Ectodermal cell (in vitro differentiated cells): ENCODE data around the gene SH3BP5.

ENCODE experiments used
- H3K27ac ChIP-seq: 2 replicates; pipeline ENCODE4 v1.7.0; 2013; ENCODE audit warnings: mild to moderate bottlenecking, low read depth, low read length; ENCODE audit not compliant: insufficient read depth, poor library complexity, severe bottlenecking
- H3K27me3 ChIP-seq: 2 replicates; pipeline ENCODE4 v1.7.0; 2013; ENCODE audit warnings: mild to moderate bottlenecking, low read length; ENCODE audit not compliant: insufficient read depth, control insufficient read depth, poor library complexity, severe bottlenecking
- H3K36me3 ChIP-seq: one replicate; pipeline ENCODE4 v1.7.0; 2013; ENCODE audit warnings: low read length; ENCODE audit not compliant: control insufficient read depth, insufficient read depth
- H3K4me1 ChIP-seq: one replicate; pipeline ENCODE4 v1.7.0; 2013; ENCODE audit warnings: low read length; ENCODE audit not compliant: control insufficient read depth, insufficient read depth
- H3K4me3 ChIP-seq: 2 replicates; pipeline ENCODE4 v1.7.0; 2013; ENCODE audit warnings: low read depth, low read length, control low read depth; ENCODE audit not compliant: insufficient read depth
- H3K9me3 ChIP-seq: 2 replicates; pipeline ENCODE4 v1.7.0; 2013; ENCODE audit warnings: mild to moderate bottlenecking, low read length, moderate library complexity; ENCODE audit not compliant: control insufficient read depth
- whole genome bisulfite sequencing, 2 experiments: methylation state at CpG; one replicate each; pipeline ENCODE4 v1.1.7; 2013; ENCODE audit warnings: missing lambda C conversion rate in 2 of 2; 5-methylcytosine and 5-hydroxymethylcytosine counted together

The SH3BP5 gene

DNA sequence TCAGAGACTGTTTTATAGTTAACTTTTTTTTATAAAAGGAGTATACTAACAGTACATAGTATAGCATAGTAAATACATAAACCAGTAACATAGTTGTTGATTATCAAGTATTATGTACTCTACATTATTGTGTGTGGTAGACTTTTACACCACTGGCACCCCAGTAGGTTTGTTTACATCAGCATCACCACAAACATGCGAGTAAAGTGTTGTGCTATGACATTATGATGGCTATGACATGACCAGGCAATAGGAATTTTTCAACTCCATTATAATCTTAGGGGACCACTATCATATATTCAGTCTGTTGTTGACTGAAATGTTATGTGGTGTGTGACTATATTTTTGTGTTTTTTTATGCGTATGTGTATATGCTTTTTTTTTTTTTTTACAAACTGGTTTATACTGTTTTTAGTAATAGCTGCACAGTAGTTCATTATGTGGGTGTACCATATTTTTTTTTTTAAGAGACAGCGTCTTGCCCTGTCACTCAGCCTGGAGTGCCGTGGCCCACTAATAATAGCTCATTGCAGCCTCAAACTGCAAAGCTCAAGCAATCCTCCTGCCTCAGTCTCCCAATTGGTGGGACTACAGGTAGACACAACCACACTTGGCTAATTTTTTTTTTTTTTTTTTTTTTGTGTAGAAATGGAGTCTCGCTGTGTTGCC is 124.4 kb downstream of the SH3BP5 start:
- H3K9me3 ChIP-seq, result no peaks in the 10 kb centered on the region
- 93 to 96% methylated on average over 4 of the region's 5 CpGs for WGBS, 2 experiments
- no peaks in the 10 kb centered on the region for H3K27me3 ChIP-seq
- H3K4me1 ChIP-seq, result no peaks in the 10 kb centered on the region
- H3K27ac ChIP-seq, result no peak overlapping the region
- H3K36me3 ChIP-seq, result no peaks in the 10 kb centered on the region
- no peak overlapping the region for H3K4me3 ChIP-seq

DNA sequence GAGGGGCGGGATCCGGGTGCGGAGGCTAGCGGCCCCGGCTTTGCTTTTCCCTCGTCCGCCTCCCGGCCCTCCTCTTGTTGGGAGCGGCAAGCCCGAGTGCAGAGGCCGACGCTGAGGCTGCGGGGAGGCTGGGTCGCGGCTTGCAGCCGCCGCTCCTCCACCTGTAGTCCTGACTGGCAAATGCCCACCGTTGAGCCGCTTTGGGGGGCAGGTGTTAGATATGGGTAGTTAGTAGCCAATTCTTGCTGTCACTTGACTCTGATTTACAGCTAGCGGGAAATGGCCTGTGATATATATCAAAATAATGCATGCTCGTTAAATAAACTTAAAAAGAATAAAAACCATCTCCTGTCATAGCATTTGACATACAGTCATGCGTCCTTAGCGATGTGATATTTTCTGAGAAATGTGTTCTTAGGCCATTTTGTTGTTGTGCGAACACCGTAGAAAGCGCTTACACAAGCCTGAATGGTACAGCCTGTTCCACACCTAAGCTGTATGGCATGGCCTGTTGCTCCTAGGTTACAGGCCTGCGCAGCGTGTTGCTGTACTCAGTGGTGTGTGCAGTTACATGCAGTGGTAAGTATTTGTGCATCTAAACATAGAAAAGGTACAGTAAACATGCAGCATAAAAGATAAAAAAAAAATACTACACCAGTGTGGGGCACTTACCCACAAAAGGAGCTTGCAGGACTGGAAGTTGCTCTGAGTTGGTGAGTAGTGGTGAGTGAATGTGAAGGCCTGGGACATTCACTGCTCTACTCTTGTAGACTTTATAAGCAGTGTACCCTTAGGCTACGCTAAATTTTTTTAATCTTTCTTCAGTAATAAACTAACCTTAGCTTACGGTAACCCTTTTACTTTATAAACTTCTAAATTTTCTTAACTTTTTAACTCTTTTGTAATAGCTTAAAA is 125.5 kb downstream of the SH3BP5 start:
- Histone ChIP-seq H3K36me3 (no peaks in the 10 kb centered on the region), H3K4me3 (peak overlapping the region; percentile 87), H3K27ac (peak overlapping the region; percentile 76), H3K9me3 (no peaks in the 10 kb centered on the region), H3K4me1 (no peaks in the 10 kb centered on the region), H3K27me3 (no peaks in the 10 kb centered on the region)
- 15% methylated on average over 28 to 29 of the region's 30 CpGs for WGBS, 2 experiments

DNA sequence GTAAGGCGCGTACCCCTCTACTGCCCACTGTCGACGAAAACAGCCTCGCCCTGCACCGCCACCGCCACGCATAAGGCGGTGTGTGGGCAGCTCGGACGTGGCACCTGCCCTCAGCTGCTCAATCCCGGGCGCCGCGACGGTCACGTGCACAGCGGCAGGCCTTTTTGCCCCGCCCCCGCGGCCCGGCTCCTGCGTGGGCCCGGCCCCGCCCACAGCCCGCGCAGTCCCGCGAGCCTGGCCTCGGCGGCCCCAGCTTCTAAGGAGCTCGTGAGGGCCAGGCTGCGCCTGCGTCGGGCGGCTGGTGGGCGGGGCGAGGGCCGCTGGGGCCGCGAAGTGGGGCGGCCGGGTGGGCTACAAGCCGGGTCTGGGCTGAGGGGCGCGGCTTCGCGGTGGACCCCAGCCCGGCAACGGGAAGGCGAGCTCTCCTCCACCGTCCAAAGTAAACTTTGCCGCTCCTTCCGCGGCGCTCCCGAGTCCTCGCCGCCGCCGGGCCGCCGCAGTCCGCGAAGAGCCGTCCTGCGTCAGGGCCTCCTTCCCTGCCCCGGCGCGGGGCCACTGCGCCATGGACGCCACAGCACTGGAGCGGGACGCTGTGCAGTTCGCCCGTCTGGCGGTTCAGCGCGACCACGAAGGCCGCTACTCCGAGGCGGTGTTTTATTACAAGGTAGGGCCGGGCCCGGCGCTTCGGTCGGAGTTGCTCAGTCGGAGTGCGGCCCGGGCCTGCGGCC is 126.3 kb downstream of the SH3BP5 start, which contains the start of gene CAPN7:
Gene CAPN7, plus strand, starts transcription at position 313 of the 728 bp plus-strand sequence. Its CDS starts 250 bp downstream, at position 563.
- 0% methylated on average over 92 of the region's 92 CpGs for WGBS, 2 experiments

DNA sequence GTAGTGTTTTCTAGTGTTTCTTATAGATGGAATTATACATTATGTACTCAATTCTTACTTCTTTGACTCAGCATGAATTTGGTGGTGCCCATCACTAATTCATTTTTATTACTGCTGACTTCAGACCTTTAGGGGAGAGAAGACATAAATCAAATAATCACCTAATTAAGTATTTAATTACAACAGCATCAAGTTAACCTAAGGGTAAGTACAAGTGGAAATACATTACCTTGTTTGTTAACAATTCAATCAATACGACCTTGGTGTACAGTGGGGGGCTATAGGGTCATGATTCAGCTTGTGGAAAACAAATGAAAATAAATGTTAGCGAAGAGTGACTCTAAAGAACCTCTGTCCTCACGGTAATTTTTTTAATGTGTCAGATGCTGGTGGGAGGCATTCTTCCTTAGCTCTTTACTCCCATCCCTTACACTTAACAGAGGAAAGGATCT is 126.9 kb downstream of the SH3BP5 start:
- H3K36me3 ChIP-seq, result no peaks in the 10 kb centered on the region
- no peak overlapping the region for H3K27ac ChIP-seq
- 16 to 27% methylated on average over 2 to 3 of the region's 3 CpGs for WGBS, 2 experiments

More for the DNA sequence above, 126.3 kb downstream of the SH3BP5 start, which contains the start of gene CAPN7:
- Histone ChIP-seq H3K27me3 (no peaks in the 10 kb centered on the region), H3K4me1 (no peaks in the 10 kb centered on the region), H3K36me3 (no peaks in the 10 kb centered on the region), H3K27ac (peak within 1 kb of the TSS; percentile 76), H3K4me3 (peak within 1 kb of the TSS; percentile 87), H3K9me3 (no peaks in the 10 kb centered on the region)

More for the DNA sequence above, 126.9 kb downstream of the SH3BP5 start:
- peak overlapping the region; percentile 87 for H3K4me3 ChIP-seq
- no peaks in the 10 kb centered on the region for H3K27me3 ChIP-seq
- no peaks in the 10 kb centered on the region for H3K4me1 ChIP-seq
- H3K9me3 ChIP-seq, result no peaks in the 10 kb centered on the region
